HCT116 (cell line): ENCODE measurements around the gene RBP2. TPM values are rescaled to one million over a fixed set of nuclear protein-coding genes. Genes with fewer than 3 reads are reported as not detected.

Source experiments
- ATAC-seq: fragments of 200-7000 bp; cut with Tn5 transposase; 2 replicates; pipeline ENCODE4 v1.9.1; 2020; ENCODE audit warnings: mild to moderate bottlenecking, moderate library complexity
- BruUV-seq: library from RNA; stranded (reverse); fragments of 400-500 nt; replicated peaks from 2 replicates; lab custom pipeline; 2021; lab: Mats Ljungman, UMichigan
- CTCF ChIA-PET: fragments of 300-600 bp; sonication (Branson Sonifier 250); formaldehyde crosslinking; loops from one replicate; lab custom pipeline; 2021; ENCODE audit warnings: antibody characterized with exemption; lab: Charles Lee
- POLR2A ChIA-PET: fragments of 300-600, 350-600 bp; sonication (Branson Sonifier 250); formaldehyde crosslinking; loops from one replicate; lab custom pipeline; 2021; ENCODE audit warnings: antibody characterized with exemption; lab: Charles Lee
- RAD21 ChIA-PET, 2 experiments: fragments of 300-600 bp; sonication (Branson Sonifier 250); formaldehyde crosslinking; loops; one replicate each; lab custom pipeline; 2023; ENCODE audit warnings: low total read pairs in 2 of 2; ENCODE audit not compliant: uncharacterized antibody in 2 of 2, unreplicated experiment in 2 of 2, low non-redundant PET in 1 of 2; lab: Charles Lee
- DNase-seq: peaks from one replicate; pipeline ENCODE4 v3.0.0-alpha.2; 2010; ENCODE audit warnings: low read depth, low spot score
- H2AFZ ChIP-seq: fragments of 200-600 bp; shearing (Covaris generic), sonication (generic); 2 replicates; pipeline ENCODE4 v1.6.1; 2017; ENCODE audit warnings: low read depth, mixed run types, mixed read lengths, antibody characterized with exemption, low read length; ENCODE audit not compliant: poor library complexity, severe bottlenecking
- H3K27ac ChIP-seq: 2 replicates; pipeline ENCODE4 v1.5.1; 2012; ENCODE audit warnings: low read depth, low read length
- H3K27me3 ChIP-seq: fragments of 200-600 bp; sonication (generic); 2 replicates; pipeline ENCODE4 v1.6.1; 2016; ENCODE audit warnings: mixed run types, low read length, mixed read lengths; ENCODE audit not compliant: insufficient read depth
- H3K36me3 ChIP-seq, 2 experiments: fragments of 200-500 bp in 1 of 2; fragments of 200-600 bp in 1 of 2; sonication (Bioruptor generic) in 1 of 2; sonication (generic) in 1 of 2; 2 replicates each; pipeline versions ENCODE4 v1.5.1 to v1.6.1; 2014 to 2016; ENCODE audit warnings: low read length in 2 of 2, inconsistent platforms in 1 of 2, mixed read lengths in 1 of 2, mixed run types in 1 of 2; ENCODE audit not compliant: insufficient read depth in 2 of 2, control insufficient read depth in 1 of 2
- H3K4me1 ChIP-seq, 2 experiments: fragments of 200-600 bp in 1 of 2; sonication (generic) in 1 of 2; 2 replicates each; pipeline versions ENCODE4 v1.5.1 to v1.6.1; 2012 to 2017; ENCODE audit warnings: low read length in 2 of 2, inconsistent platforms in 1 of 2, mild to moderate bottlenecking in 1 of 2, mixed read lengths in 1 of 2, mixed run types in 1 of 2, moderate library complexity in 1 of 2; ENCODE audit not compliant: insufficient read depth in 2 of 2, control insufficient read depth in 1 of 2
- H3K4me2 ChIP-seq: fragments of 200-600 bp; sonication (generic); 2 replicates; pipeline ENCODE4 v1.6.1; 2017; ENCODE audit warnings: mixed run types, low read length, mixed read lengths
- H3K4me3 ChIP-seq, 2 experiments: fragments of 200-600 bp in 1 of 2; sonication (generic) in 1 of 2; replicated peaks in 1 of 2; 2 replicates each; pipeline ENCODE4 v1.5.1; 2011 to 2016; ENCODE audit warnings: low read length in 2 of 2, control low read depth in 1 of 2, low read depth in 1 of 2, mild to moderate bottlenecking in 1 of 2, mixed read lengths in 1 of 2, mixed run types in 1 of 2
- H3K79me2 ChIP-seq: fragments of 200-600 bp; sonication (generic); 2 replicates; pipeline ENCODE4 v1.6.1; 2017; ENCODE audit warnings: mild to moderate bottlenecking, mixed run types, low read length, moderate library complexity, mixed read lengths; ENCODE audit not compliant: insufficient read depth
- H3K9ac ChIP-seq: fragments of 200-600 bp; sonication (generic); 2 replicates; pipeline ENCODE4 v1.6.1; 2016; ENCODE audit warnings: low read length, mixed read lengths
- H3K9me2 ChIP-seq: fragments of 200-600 bp; sonication (generic), shearing (Covaris generic); 2 replicates; pipeline ENCODE4 v1.6.1; 2017; ENCODE audit warnings: mixed run types, mild to moderate bottlenecking, moderate library complexity; ENCODE audit not compliant: insufficient read depth
- H3K9me3 ChIP-seq, 2 experiments: fragments of 200-500 bp in 1 of 2; fragments of 200-600 bp in 1 of 2; sonication (Bioruptor generic) in 1 of 2; sonication (generic) in 1 of 2; 2 replicates each; pipeline ENCODE4 v1.6.1; 2014 to 2017; ENCODE audit warnings: low read length in 2 of 2, mixed read lengths in 2 of 2, inconsistent platforms in 1 of 2, low read depth in 1 of 2, mild to moderate bottlenecking in 1 of 2, mixed run types in 1 of 2, moderate library complexity in 1 of 2; ENCODE audit not compliant: control insufficient read depth in 1 of 2, insufficient read depth in 1 of 2
- H4K20me1 ChIP-seq: fragments of 200-600 bp; sonication (generic), shearing (Covaris generic); 2 replicates; pipeline ENCODE4 v1.6.1; 2017; ENCODE audit warnings: mixed run types, mild to moderate bottlenecking, moderate library complexity; ENCODE audit not compliant: insufficient read depth
- ATF3 ChIP-seq: IDR thresholded peaks from 2 replicates; pipeline ENCODE4 v1.6.1; 2012
- CEBPB ChIP-seq: IDR thresholded peaks from 2 replicates; pipeline ENCODE4 v1.6.1; 2012; ENCODE audit warnings: low read depth
- CTCF ChIP-seq, 3 experiments: fragments of 200-600 bp in 1 of 3; sonication (generic) in 1 of 3; IDR thresholded peaks in 2 of 3; conservative IDR thresholded peaks in 1 of 3; 2 replicates each; pipeline ENCODE4 v1.5.1; 2012 to 2017; ENCODE audit warnings: low read depth in 2 of 3, low read length in 2 of 3, antibody characterized with exemption in 1 of 3, borderline replicate concordance in 1 of 3, control low read depth in 1 of 3, mild to moderate bottlenecking in 1 of 3, mixed read lengths in 1 of 3, mixed run types in 1 of 3, moderate library complexity in 1 of 3; ENCODE audit not compliant: insufficient read depth in 1 of 3
- EGR1 ChIP-seq: IDR thresholded peaks from 2 replicates; pipeline ENCODE4 v1.6.1; 2012; ENCODE audit warnings: low read depth
- EZH2 ChIP-seq: fragments of 200-600 bp; sonication (generic); IDR thresholded peaks from 2 replicates; pipeline ENCODE4 v1.6.1; 2017; ENCODE audit warnings: antibody characterized with exemption, mixed run types
- SIN3A ChIP-seq: IDR thresholded peaks from 2 replicates; pipeline ENCODE4 v1.6.1; 2012; ENCODE audit warnings: low read depth
- SRF ChIP-seq: IDR thresholded peaks from 2 replicates; pipeline ENCODE4 v1.6.1; 2012; ENCODE audit warnings: low read depth
- ZFX ChIP-seq: fragments of 450-650 bp; IDR thresholded peaks from 2 replicates; pipeline ENCODE4 v1.6.1; 2017
- ZNF274 ChIP-seq: fragments of 200-500 bp; sonication (Bioruptor generic); IDR thresholded peaks from 2 replicates; pipeline ENCODE4 v1.6.1; 2014; ENCODE audit warnings: mild to moderate bottlenecking, low read depth, low read length, inconsistent platforms
- intact Hi-C: fragments of 100-400 bp; cut with micrococcal nuclease; formaldehyde crosslinking; loops from 2 replicates; pipeline ENCODE4 v1.10.0; 2022
- total RNA-seq: library from RNA; stranded (reverse); gene quantifications from one replicate; pipeline ENCODE4 v1.2.1, GENCODE V29; 2021; ENCODE audit not compliant: unreplicated experiment

RBP2 gene
- total RNA-seq, 1 experiment from 2014 or later, result not detected

- TF ChIP-seq EZH2, result no peak
- TF ChIP-seq ATF3, result no peak
- no peak for TF ChIP-seq CEBPB
- TF ChIP-seq SRF, result no peak
- TF ChIP-seq ZNF274, result no peak
These were observed 21.1 kb downstream of the RBP2 start (continued) for GRCh38 chr3:139455206-139455605.

GRCh38 chr3:139454346-139454745, 22.0 kb downstream of the RBP2 start:
- RAD21 ChIA-PET, result no interaction called here
- no peaks in the 10 kb centered on the region for H3K79me2 ChIP-seq
- no peaks in the 10 kb centered on the region for H3K9me3 ChIP-seq
- no peaks in the 10 kb centered on the region for H3K36me3 ChIP-seq
- H3K4me1 ChIP-seq, result no peaks in the 10 kb centered on the region
- no TSS peak for BruUV-seq
- CTCF ChIA-PET, result no interaction called here
- no peak overlapping the region for H3K27ac ChIP-seq
- POLR2A ChIA-PET, result no interaction called here
- intact Hi-C loops, result no loop called here
- H3K9me2 ChIP-seq, result no peaks in the 10 kb centered on the region
- H2AFZ ChIP-seq, result no peak overlapping the region
- H4K20me1 ChIP-seq, result no peaks in the 10 kb centered on the region
- no peaks in the 10 kb centered on the region for H3K27me3 ChIP-seq
- DNase-seq, result no peak
- no peak for TF ChIP-seq EGR1
- no peak for TF ChIP-seq CTCF (IDR thresholded peaks at IDR 0.05 in 2 of 3, conservative IDR thresholded peaks at IDR 0.05 in 1 of 3; ENCODE audit: borderline replicate concordance in 1 of 3, insufficient read depth in 1 of 3, low read depth in 2 of 3, low read length in 2 of 3)
- TF ChIP-seq EZH2, result no peak
- TF ChIP-seq SIN3A, result no peak
- no peak for TF ChIP-seq ZFX
- no peak for ATAC-seq
- H3K9ac ChIP-seq, result no peak overlapping the region
- H3K4me2 ChIP-seq, result no peak overlapping the region
- no peak overlapping the region for H3K4me3 ChIP-seq
